Nephron (organoid): ENCODE results near the gene TREX2.

Experiments
- H3K27ac Mint-ChIP-seq, 3 experiments: 2 replicates each; pipeline ENCODE4 v1.8.0; 2020; ENCODE audit warnings: mixed read lengths in 3 of 3, mild to moderate bottlenecking in 2 of 3, moderate library complexity in 1 of 3
- H3K27me3 Mint-ChIP-seq: 2 replicates; pipeline ENCODE4 v1.8.0; 2021; ENCODE audit warnings: low read depth, mild to moderate bottlenecking, moderate library complexity, mixed read lengths
- H3K36me3 Mint-ChIP-seq: 2 replicates; pipeline ENCODE4 v1.8.0; 2020; ENCODE audit warnings: low read depth, mixed read lengths
- H3K4me1 Mint-ChIP-seq: 2 replicates; pipeline ENCODE4 v1.8.0; 2020; ENCODE audit warnings: mixed read lengths
- H3K4me3 Mint-ChIP-seq, 3 experiments: 2 replicates each; pipeline ENCODE4 v1.8.0; 2020; ENCODE audit warnings: mild to moderate bottlenecking in 3 of 3, mixed read lengths in 3 of 3, moderate library complexity in 2 of 3
- H3K9me3 Mint-ChIP-seq: 2 replicates; pipeline ENCODE4 v1.8.0; 2020; ENCODE audit warnings: mixed read lengths
- TF ChIP-seq, protein P1 (sequence below), 3 experiments: fragments of 200-600 bp; sonication (generic); IDR thresholded peaks; one replicate each; pipeline ENCODE4 v1.5.0; 2021; ENCODE audit warnings: antibody characterized with exemption in 3 of 3; ENCODE audit not compliant: unreplicated experiment in 3 of 3

TREX2 gene

DNA sequence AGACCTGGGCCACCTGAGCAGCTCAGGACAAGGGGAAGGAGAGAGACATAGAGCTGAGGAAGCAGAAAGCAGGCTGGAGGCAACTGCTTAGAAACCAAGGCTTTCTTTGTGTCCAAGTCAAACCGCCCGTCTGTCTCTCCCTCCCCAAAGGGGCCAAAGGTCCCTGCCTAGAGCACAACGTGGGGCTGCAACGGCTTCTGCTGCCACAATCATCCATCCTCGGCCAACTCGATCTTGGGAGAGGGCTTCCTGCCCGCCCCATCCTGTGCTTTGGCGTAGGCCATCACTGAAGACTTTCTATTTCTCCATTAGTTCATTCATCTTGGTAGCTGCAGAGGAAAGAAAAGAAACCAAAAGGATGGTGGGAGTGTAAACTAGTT lies 1.7 kb upstream of the TREX2 start:
- TF ChIP-seq, protein P1, sequence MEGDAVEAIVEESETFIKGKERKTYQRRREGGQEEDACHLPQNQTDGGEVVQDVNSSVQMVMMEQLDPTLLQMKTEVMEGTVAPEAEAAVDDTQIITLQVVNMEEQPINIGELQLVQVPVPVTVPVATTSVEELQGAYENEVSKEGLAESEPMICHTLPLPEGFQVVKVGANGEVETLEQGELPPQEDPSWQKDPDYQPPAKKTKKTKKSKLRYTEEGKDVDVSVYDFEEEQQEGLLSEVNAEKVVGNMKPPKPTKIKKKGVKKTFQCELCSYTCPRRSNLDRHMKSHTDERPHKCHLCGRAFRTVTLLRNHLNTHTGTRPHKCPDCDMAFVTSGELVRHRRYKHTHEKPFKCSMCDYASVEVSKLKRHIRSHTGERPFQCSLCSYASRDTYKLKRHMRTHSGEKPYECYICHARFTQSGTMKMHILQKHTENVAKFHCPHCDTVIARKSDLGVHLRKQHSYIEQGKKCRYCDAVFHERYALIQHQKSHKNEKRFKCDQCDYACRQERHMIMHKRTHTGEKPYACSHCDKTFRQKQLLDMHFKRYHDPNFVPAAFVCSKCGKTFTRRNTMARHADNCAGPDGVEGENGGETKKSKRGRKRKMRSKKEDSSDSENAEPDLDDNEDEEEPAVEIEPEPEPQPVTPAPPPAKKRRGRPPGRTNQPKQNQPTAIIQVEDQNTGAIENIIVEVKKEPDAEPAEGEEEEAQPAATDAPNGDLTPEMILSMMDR (IDR thresholded peaks at IDR 0.05; ENCODE audit: unreplicated experiment in 3 of 3) = no peak
- Mint-ChIP-seq H3K9me3 (peaks cover 7% of the 10 kb centered on the region), H3K27me3 (no peaks in the 10 kb centered on the region), H3K27ac (no peak overlapping the region), H3K36me3 (no peaks in the 10 kb centered on the region), H3K4me3 (no peak overlapping the region), H3K4me1 (peaks cover 5% of the 10 kb centered on the region)

DNA sequence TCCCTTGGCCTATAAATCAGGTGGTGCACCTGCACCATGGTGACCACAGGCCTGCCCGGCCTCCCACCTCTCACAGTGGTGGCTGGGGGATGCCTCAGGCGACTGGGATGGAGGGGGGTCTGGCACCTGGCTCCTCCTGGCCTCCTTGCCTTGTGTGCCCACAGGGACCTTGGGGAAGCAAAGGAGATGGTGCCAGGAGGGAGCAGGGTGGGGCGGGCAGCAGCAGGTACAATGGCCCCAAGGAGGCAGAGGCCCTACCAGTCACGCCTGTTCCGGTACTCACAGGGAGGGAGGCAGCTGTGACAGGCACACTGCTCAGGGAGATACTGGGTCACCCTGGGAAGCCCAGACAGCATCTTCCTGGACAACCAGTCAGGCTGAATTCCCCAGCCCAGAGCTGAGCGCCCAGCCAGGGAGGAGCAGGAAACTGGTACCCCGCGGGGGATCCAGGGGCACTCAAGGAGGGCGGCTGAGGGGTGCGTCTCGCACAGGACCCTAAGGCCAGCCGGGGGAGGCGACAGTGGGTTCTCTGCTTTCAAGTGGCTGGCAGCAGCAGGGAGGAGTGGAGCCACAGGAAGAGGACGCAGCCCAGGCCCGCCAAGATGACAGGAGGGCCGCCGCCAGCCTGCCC lies 1.2 kb upstream of the TREX2 start:
- Mint-ChIP-seq H3K27me3 (no peaks in the 10 kb centered on the region), H3K4me3 (no peak overlapping the region), H3K9me3 (peaks cover 7% of the 10 kb centered on the region), H3K4me1 (peaks cover 5% of the 10 kb centered on the region), H3K27ac (no peak overlapping the region), H3K36me3 (no peaks in the 10 kb centered on the region)
- TF ChIP-seq, protein P1 (IDR thresholded peaks at IDR 0.05; ENCODE audit: unreplicated experiment in 3 of 3) = no peak

DNA sequence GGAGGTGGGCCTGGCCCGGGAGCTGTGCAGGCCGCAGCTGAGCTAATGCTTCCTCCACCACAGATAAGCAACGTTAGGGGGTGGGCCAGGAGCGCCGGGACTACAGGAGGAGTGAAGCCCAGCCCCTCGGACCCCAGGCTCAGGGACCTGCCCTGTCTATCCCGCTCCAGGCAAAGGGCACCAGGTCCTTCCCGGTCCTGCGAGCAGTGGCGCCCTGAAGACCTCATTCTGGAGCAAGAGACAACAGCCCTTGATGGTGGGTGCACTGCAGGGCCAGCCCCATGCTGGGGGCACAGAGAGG lies 730 bp upstream of the TREX2 start:
- Mint-ChIP-seq H3K36me3 (no peaks in the 10 kb centered on the region), H3K4me3 (no peak overlapping the region), H3K4me1 (peaks cover 5% of the 10 kb centered on the region), H3K27me3 (no peaks in the 10 kb centered on the region), H3K9me3 (peaks cover 7% of the 10 kb centered on the region), H3K27ac (no peak overlapping the region)
- TF ChIP-seq, protein P1 (IDR thresholded peaks at IDR 0.05; ENCODE audit: unreplicated experiment in 3 of 3) = no peak

DNA sequence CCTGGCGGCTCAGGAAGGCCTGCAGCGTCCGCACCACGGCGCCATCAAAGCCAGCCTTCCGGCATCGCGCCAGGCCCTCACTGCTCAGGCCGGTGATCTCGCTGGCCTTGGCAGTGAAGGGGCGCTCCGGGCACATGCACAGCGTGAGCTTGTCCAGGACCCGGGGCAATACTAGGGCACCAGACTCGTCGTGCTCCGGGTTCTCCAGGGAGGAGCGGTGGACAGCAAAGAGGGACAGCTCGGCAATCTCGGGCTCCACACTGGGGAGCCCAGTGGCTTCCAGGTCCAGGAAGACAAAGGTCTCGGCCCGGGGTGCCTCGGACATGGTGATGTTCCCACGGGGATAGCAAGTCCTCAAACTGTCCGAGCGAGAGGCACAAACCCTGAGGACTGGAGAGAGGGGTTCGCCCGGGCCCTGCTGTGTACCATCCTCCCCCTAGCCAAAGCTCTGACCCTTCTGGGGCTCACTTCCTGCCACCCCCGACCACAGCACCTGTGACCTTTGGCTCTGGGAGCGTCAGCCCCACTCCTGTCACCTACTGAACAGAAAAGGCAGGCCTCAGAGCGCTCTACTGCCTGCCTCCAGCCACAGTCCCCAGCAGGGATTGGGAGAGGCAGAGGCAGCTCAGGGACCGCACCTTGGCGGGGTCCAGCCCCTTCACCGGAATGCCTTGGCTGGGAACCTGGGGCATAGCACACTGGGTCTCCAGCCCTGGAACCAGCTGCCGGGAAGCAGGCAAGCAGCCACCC lies 575 bp downstream of the TREX2 start:
- peaks cover 5% of the 10 kb centered on the region for H3K4me1 Mint-ChIP-seq
- no peak overlapping the region for H3K27ac Mint-ChIP-seq
- H3K9me3 Mint-ChIP-seq = peaks cover 7% of the 10 kb centered on the region
- TF ChIP-seq, protein P1 (IDR thresholded peaks at IDR 0.05; ENCODE audit: unreplicated experiment in 3 of 3) = no peak
- no peak overlapping the region for H3K4me3 Mint-ChIP-seq
- no peaks in the 10 kb centered on the region for H3K27me3 Mint-ChIP-seq
- no peaks in the 10 kb centered on the region for H3K36me3 Mint-ChIP-seq

DNA sequence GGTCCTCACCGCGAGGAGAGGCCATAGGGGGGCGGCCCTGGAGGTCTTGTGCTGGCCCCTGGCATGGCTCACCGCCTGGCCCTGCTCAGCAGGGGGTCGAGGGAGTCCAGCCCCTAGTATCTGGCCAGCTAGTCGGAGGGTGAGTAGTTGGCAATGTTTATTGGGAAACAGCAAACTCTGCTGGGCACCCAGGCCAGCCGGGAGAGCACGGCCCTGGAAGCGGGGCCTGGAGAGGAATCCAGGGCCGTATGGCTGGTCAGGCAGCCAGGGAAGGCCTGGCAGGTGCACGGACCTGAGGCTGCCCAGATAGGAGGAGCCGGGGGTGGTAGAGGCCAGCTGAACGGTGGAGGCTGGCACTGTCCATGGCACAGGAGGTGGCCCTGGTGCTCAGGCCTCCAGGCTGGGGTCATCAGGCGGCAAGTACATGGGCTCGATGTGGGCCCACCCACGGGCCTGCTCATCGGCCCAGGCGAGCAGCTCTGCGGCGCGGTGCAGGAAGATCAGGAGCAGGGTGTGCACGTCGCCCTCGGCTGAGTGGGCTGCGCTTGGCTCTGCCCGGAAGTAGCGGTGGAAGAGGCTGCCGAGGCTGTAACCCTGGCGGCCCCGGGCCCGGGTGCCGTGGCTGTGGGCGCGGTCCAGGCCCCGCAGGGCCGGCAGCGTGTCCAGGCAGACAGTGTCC lies 1.4 kb downstream of the TREX2 start:
- Mint-ChIP-seq H3K27me3 (no peaks in the 10 kb centered on the region), H3K4me1 (peaks cover under 1% of the 10 kb centered on the region), H3K4me3 (no peak overlapping the region), H3K9me3 (peaks cover 10% of the 10 kb centered on the region), H3K27ac (no peak overlapping the region), H3K36me3 (no peaks in the 10 kb centered on the region)
- TF ChIP-seq, protein P1 (IDR thresholded peaks at IDR 0.05; ENCODE audit: unreplicated experiment in 3 of 3) = no peak
